H9 (cell line): ENCODE results near the gene GRID1. TPM values are rescaled to one million over a fixed set of nuclear protein-coding genes. Genes with fewer than 3 reads are reported as not detected.

Source experiments
- DNase-seq: peaks from one replicate; pipeline ENCODE4 v3.0.0-alpha.2; 2017
- H2AFZ ChIP-seq: one replicate; pipeline ENCODE4 v1.6.1; 2013; ENCODE audit warnings: mild to moderate bottlenecking, low read length, control low read depth, moderate library complexity
- H2AK5ac ChIP-seq: 2 replicates; pipeline ENCODE4 v1.6.1; 2013; ENCODE audit warnings: low read length, control low read depth, mixed read lengths; ENCODE audit not compliant: insufficient read length
- H2BK120ac ChIP-seq: one replicate; pipeline ENCODE4 v1.6.1; 2013; ENCODE audit warnings: low read depth, mild to moderate bottlenecking, low read length, control low read depth, inconsistent platforms; ENCODE audit not compliant: poor library complexity, severe bottlenecking
- H2BK12ac ChIP-seq: 2 replicates; pipeline ENCODE4 v1.6.1; 2013; ENCODE audit warnings: low read length, control low read depth, mixed read lengths, low read depth; ENCODE audit not compliant: insufficient read length
- H2BK15ac ChIP-seq: 2 replicates; pipeline ENCODE4 v1.6.1; 2013; ENCODE audit warnings: low read depth, low read length, control low read depth
- H2BK20ac ChIP-seq: one replicate; pipeline ENCODE4 v1.6.1; 2013; ENCODE audit warnings: low read depth, mild to moderate bottlenecking, low read length, control low read depth, inconsistent platforms; ENCODE audit not compliant: poor library complexity, severe bottlenecking
- H2BK5ac ChIP-seq: 2 replicates; pipeline ENCODE4 v1.6.1; 2013; ENCODE audit warnings: low read length, control low read depth, mixed read lengths; ENCODE audit not compliant: insufficient read length
- H3K14ac ChIP-seq: 2 replicates; pipeline ENCODE4 v1.6.1; 2013; ENCODE audit warnings: low read length, control low read depth; ENCODE audit not compliant: insufficient read depth
- H3K18ac ChIP-seq: 2 replicates; pipeline ENCODE4 v1.6.1; 2013; ENCODE audit warnings: low read depth, mild to moderate bottlenecking, mixed read lengths, low read length, control low read depth; ENCODE audit not compliant: insufficient read length
- H3K23ac ChIP-seq: 2 replicates; pipeline ENCODE4 v1.6.1; 2013; ENCODE audit warnings: low read length, control low read depth, mixed read lengths, low read depth; ENCODE audit not compliant: insufficient read length
- H3K23me2 ChIP-seq: 2 replicates; pipeline ENCODE4 v1.6.1; 2013; ENCODE audit warnings: low read depth, mild to moderate bottlenecking, mixed read lengths, low read length, control low read depth; ENCODE audit not compliant: insufficient read length, poor library complexity, severe bottlenecking
- H3K27ac ChIP-seq: 2 replicates; pipeline ENCODE4 v1.5.1; 2013; ENCODE audit warnings: low read length, control low read depth, mixed read lengths, low read depth; ENCODE audit not compliant: insufficient read length
- H3K27me3 ChIP-seq: 2 replicates; pipeline ENCODE4 v1.6.1; 2013; ENCODE audit warnings: low read length, control low read depth, inconsistent platforms; ENCODE audit not compliant: insufficient read depth
- H3K4ac ChIP-seq: 2 replicates; pipeline ENCODE4 v1.6.1; 2013; ENCODE audit warnings: low read depth, mild to moderate bottlenecking, control low read depth, inconsistent platforms, low read length, moderate library complexity
- H3K4me1 ChIP-seq: 2 replicates; pipeline ENCODE4 v1.6.1; 2013; ENCODE audit warnings: low read length, control low read depth, inconsistent platforms; ENCODE audit not compliant: insufficient read depth
- H3K4me2 ChIP-seq: 2 replicates; pipeline ENCODE4 v1.6.1; 2013; ENCODE audit warnings: low read length, control low read depth, mixed read lengths; ENCODE audit not compliant: insufficient read length, insufficient read depth
- H3K56ac ChIP-seq: 2 replicates; pipeline ENCODE4 v1.6.1; 2013; ENCODE audit warnings: low read depth, mild to moderate bottlenecking, mixed read lengths, low read length, control low read depth; ENCODE audit not compliant: insufficient read length
- H3K79me1 ChIP-seq: 2 replicates; pipeline ENCODE4 v1.6.1; 2013; ENCODE audit warnings: low read depth, mild to moderate bottlenecking, moderate library complexity, low read length, control low read depth, inconsistent platforms; ENCODE audit not compliant: insufficient read depth, poor library complexity, severe bottlenecking
- H3K79me2 ChIP-seq: 2 replicates; pipeline ENCODE4 v1.6.1; 2013; ENCODE audit warnings: low read length, control low read depth, inconsistent platforms; ENCODE audit not compliant: insufficient read depth
- H3K9ac ChIP-seq: 2 replicates; pipeline ENCODE4 v1.6.1; 2013; ENCODE audit warnings: low read length, control low read depth, mixed read lengths; ENCODE audit not compliant: insufficient read length; ENCODE audit errors: extremely low read depth
- H3K9me3 ChIP-seq: one replicate; pipeline ENCODE4 v1.6.1; 2013; ENCODE audit warnings: low read depth, low read length, inconsistent platforms; ENCODE audit not compliant: control insufficient read depth
- H3T11ph ChIP-seq: one replicate; pipeline ENCODE4 v1.6.1; 2013; ENCODE audit warnings: mild to moderate bottlenecking, low read length, control low read depth, inconsistent platforms
- H4K20me1 ChIP-seq: one replicate; pipeline ENCODE4 v1.6.1; 2013; ENCODE audit not compliant: control insufficient read depth, insufficient read length, insufficient read depth
- H4K5ac ChIP-seq: 2 replicates; pipeline ENCODE4 v1.6.1; 2013; ENCODE audit warnings: low read depth, mild to moderate bottlenecking, mixed read lengths, low read length, control low read depth; ENCODE audit not compliant: insufficient read length
- H4K8ac ChIP-seq: replicated peaks from 2 replicates; pipeline ENCODE4 v1.6.1; 2013; ENCODE audit warnings: low read length, control low read depth, mixed read lengths, low read depth; ENCODE audit not compliant: insufficient read length
- H4K91ac ChIP-seq: 2 replicates; pipeline ENCODE4 v1.6.1; 2013; ENCODE audit warnings: low read depth, mild to moderate bottlenecking, moderate library complexity, mixed read lengths, low read length, control low read depth; ENCODE audit not compliant: insufficient read length
- H3K27ac Mint-ChIP-seq, 3 experiments: 2 replicates in 2 of 3; 3 replicates in 1 of 3; pipeline ENCODE4 v1.8.0; 2020 to 2021; ENCODE audit warnings: mixed read lengths in 3 of 3, mild to moderate bottlenecking in 1 of 3, moderate library complexity in 1 of 3
- H3K27me3 Mint-ChIP-seq: 2 replicates; pipeline ENCODE4 v1.8.0; 2021; ENCODE audit warnings: low read depth, mild to moderate bottlenecking, moderate library complexity, mixed read lengths
- H3K36me3 Mint-ChIP-seq, 3 experiments: 2 replicates in 2 of 3; 3 replicates in 1 of 3; pipeline ENCODE4 v1.8.0; 2020 to 2021; ENCODE audit warnings: low read depth in 3 of 3, mixed read lengths in 3 of 3; ENCODE audit not compliant: insufficient read depth in 1 of 3
- H3K4me1 Mint-ChIP-seq, 2 experiments: 2 replicates each; pipeline ENCODE4 v1.8.0; 2020; ENCODE audit warnings: mixed read lengths in 2 of 2
- H3K4me3 Mint-ChIP-seq, 2 experiments: 2 replicates in 1 of 2; 3 replicates in 1 of 2; pipeline ENCODE4 v1.8.0; 2020 to 2021; ENCODE audit warnings: mild to moderate bottlenecking in 2 of 2, mixed read lengths in 2 of 2, moderate library complexity in 1 of 2
- H3K9me3 Mint-ChIP-seq, 2 experiments: 2 replicates in 1 of 2; 3 replicates in 1 of 2; pipeline ENCODE4 v1.8.0; 2020; ENCODE audit warnings: mild to moderate bottlenecking in 2 of 2, mixed read lengths in 2 of 2, moderate library complexity in 1 of 2
- CTCF ChIP-seq: fragments of 200-600 bp; sonication (generic); conservative IDR thresholded peaks from 3 replicates; pipeline ENCODE4 v1.8.0; 2021; ENCODE audit warnings: antibody characterized with exemption, mild to moderate bottlenecking
- WGBS: extraction: QIAGEN DNeasy Blood & Tissue Kit; methylation state at CpG from one replicate; pipeline ENCODE4 v1.1.7; 2013; ENCODE audit warnings: missing lambda C conversion rate, low lambda C conversion rate, mixed read lengths; ENCODE audit not compliant: insufficient read length; ENCODE audit errors: extremely low coverage; 5-methylcytosine and 5-hydroxymethylcytosine counted together
- total RNA-seq: library from RNA; stranded (reverse); gene quantifications from 2 replicates; pipeline ENCODE4 v1.2.1, GENCODE V29; 2021

The GRID1 gene
- total RNA-seq, 1 experiment from 2014 or later, result 0.35 TPM

GRCh38 chr10:86368046-86368445 is 1.5 kb upstream of the GRID1 start:
- H3K9ac ChIP-seq, result no peak overlapping the region
- peaks cover 56% of the 10 kb centered on the region for H3K27me3 ChIP-seq
- no peak overlapping the region for H3K18ac ChIP-seq
- H3K23ac ChIP-seq, result no peak overlapping the region
- H4K91ac ChIP-seq, result no peak overlapping the region
- no peaks in the 10 kb centered on the region for H3K79me2 ChIP-seq
- Mint-ChIP-seq H3K36me3 (no peaks in the 10 kb centered on the region), H3K4me3 (peak overlapping the region in 1 of 2 experiments; percentile 31; a peak in 2 of 5 replicates), H3K9me3 (peaks cover 0 to 2% of the 10 kb centered on the region in 2 experiments; a peak in 1 of 5 replicates), H3K27ac (no peak overlapping the region), H3K4me1 (peaks cover 8 to 23% of the 10 kb centered on the region in 2 experiments), H3K27me3 (peaks cover 93% of the 10 kb centered on the region)
- H2BK120ac ChIP-seq, result no peak overlapping the region
- H3K9me3 ChIP-seq, result no peaks in the 10 kb centered on the region
- H3K4me1 ChIP-seq, result no peaks in the 10 kb centered on the region
- H2BK20ac ChIP-seq, result no peak overlapping the region
- WGBS, result no CpG with 5 or more reads among the region's 1 CpG
- H4K20me1 ChIP-seq, result peaks cover 5% of the 10 kb centered on the region
- no peak overlapping the region for H3K27ac ChIP-seq
- no peak overlapping the region for H2AK5ac ChIP-seq
- H3K14ac ChIP-seq, result no peak overlapping the region
- no peak overlapping the region for H3T11ph ChIP-seq
- no peak overlapping the region for H2BK12ac ChIP-seq
- peak; percentile 13 for DNase-seq
- H3K79me1 ChIP-seq, result no peaks in the 10 kb centered on the region
- H4K8ac ChIP-seq, result no peak overlapping the region
- no peak overlapping the region for H3K4me2 ChIP-seq
- no peak overlapping the region for H3K56ac ChIP-seq
- H2BK15ac ChIP-seq, result no peak overlapping the region
- H2BK5ac ChIP-seq, result no peak overlapping the region
- H2AFZ ChIP-seq, result no peak overlapping the region
- TF ChIP-seq CTCF, result no peak
- no peak overlapping the region for H3K4ac ChIP-seq
- H3K23me2 ChIP-seq, result peaks cover 15% of the 10 kb centered on the region
- no peak overlapping the region for H4K5ac ChIP-seq
